ENCODE data around the gene MICALL1. TPM values are rescaled to one million over a fixed set of nuclear protein-coding genes. Genes with fewer than 3 reads are reported as not detected.
A peak's percentile ranks its signal among the peaks of the same experiment; 100 is the strongest.

MICALL1 gene
- total RNA-seq = 35.9 and 65.0 TPM in 2 replicates

DNA sequence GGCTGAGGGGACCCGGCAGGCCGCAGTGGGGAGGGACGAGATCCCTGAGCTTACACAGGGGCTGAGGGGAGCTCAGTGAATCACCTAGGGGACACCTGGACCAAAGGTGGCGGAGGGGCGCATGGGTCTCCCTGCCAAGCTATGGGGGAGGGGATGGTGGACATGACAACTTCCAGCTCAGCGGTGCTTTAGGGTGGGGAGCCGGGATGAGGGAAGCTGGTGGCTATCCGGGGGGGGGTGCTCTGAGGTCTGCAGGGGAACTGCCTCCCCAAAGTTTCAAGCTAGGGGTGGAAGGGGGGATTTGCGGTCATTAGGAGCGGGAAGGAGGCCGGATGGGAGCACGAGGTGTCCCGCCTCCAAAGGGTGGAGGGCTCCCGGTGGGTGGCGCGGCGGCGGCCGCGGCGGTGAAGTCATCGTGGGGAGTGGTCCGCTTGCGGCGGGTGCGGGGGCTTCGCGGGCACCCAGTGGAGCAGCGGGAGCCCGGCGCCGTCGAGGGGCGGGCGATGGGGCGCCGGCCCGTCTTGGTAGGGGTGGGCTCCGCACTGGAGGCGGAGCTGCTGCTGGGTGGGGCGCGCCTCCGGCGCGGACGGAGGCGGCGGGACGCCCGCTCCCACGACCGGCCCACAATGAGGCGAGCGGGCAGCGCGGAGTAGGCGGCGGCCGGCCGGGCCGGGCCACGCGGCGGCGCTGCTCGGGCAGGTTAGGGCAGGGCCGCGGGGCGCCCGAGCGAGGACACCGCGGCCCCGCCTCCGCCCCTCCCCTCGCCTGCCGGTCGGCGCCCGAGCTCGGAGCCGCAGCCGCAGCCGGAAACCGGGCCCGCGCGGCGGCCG is at the start of gene MICALL1:
TSS of gene MICALL1 (plus strand) at position 764 of the 830 bp plus-strand sequence. CDS start 126 bp downstream, outside the sequence.
- DNase-seq (ENCODE audit: low read depth) = peak; percentile 24

DNA sequence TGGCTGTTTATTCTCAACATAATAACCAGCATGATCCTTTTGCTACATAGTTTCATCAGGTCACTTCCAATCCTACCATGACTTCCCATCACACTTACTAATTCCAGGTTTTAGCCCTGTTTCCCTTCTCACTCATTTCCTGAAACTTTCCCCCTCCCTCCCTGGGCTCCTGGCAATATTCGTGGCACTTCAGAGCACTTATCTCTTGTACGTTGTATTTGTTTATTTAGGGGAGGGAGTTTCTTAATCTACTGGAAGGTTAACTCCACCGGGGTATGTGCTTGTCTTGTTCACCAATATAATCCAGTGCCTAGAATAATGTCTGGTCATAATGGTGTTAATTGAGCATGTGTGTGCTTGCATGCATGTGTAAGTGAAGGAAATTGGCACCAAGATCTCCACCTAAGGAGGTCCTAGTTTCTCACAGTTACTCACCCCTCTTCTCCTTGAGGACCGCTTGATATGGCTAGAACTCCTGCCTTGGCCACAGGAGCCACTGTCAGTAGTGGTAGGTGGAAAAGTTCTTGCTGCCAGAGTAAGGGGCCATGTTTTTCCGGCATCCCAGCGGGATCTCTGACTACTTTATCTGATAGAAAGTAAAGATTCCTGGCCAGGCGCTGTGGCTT is 45.2 kb upstream of the MICALL1 start:
- DNase-seq (ENCODE audit: low read depth) = no peak

DNA sequence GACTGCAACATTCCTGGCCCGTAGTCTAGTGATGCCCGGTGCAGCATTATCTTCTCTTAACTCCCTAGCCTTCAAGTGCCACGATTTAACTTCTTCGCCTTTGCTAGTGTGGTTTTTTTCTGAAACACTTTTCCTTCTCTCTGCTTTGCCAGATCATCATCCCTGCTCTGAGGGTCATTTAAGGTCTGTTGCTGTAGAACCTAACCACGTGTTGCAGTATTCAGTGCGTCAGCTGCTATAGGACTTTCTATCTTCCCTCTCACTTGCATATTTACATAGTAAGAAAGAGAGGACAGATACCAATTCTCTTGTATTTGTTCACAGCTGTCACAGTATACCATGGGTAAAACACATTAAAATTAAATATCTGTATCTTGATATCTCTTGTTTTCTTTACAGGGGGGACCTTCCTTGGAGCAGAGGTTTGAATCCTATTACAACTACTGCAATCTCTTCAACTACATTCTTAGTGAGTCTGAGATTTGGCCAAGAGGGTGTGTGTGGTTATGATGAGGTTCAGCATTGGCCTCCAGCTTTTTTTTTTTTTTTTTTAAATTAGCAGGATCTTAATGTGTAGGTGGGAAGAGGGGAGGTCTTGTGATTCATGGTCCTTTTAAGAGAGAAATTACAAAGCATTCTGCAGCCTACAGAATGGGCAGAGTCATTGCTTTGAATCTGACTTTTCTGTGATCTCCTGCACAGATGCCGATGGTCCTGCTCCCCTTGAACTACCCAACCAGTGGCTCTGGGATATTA is 43.3 kb upstream of the MICALL1 start:
- DNase-seq (ENCODE audit: low read depth) = no peak

- no peak for DNase-seq (ENCODE audit: low read depth)
Measured at GRCh38 chr22:37865510-37865909, 40.6 kb upstream of the MICALL1 start.

DNA sequence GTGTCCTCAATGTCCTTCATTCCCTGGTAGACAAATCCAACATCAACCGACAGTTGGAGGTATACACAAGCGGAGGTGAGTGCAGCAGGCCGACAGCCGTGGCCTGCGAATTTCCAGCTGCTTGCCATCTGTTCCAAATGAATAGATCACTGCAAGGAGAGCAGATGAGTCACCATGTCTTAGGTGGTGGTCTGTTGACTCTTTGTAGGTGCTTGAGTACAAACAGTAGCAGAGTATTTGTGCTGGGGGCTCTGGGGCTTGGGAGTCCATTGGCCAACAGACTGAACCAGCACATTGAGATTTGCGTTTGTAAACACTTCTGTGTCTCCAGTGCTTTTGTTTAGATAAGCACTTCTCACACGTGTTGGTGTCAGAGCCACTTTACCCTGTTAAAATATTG is 35.8 kb upstream of the MICALL1 start:
- no peak for DNase-seq (ENCODE audit: low read depth)

GRCh38 chr22:37880668-37881440 is 25.2 kb upstream of the MICALL1 start:
- no peak for DNase-seq (ENCODE audit: low read depth)

- DNase-seq (ENCODE audit: low read depth) = no peak
Measured at GRCh38 chr22:37884420-37884819, 21.7 kb upstream of the MICALL1 start.

DNA sequence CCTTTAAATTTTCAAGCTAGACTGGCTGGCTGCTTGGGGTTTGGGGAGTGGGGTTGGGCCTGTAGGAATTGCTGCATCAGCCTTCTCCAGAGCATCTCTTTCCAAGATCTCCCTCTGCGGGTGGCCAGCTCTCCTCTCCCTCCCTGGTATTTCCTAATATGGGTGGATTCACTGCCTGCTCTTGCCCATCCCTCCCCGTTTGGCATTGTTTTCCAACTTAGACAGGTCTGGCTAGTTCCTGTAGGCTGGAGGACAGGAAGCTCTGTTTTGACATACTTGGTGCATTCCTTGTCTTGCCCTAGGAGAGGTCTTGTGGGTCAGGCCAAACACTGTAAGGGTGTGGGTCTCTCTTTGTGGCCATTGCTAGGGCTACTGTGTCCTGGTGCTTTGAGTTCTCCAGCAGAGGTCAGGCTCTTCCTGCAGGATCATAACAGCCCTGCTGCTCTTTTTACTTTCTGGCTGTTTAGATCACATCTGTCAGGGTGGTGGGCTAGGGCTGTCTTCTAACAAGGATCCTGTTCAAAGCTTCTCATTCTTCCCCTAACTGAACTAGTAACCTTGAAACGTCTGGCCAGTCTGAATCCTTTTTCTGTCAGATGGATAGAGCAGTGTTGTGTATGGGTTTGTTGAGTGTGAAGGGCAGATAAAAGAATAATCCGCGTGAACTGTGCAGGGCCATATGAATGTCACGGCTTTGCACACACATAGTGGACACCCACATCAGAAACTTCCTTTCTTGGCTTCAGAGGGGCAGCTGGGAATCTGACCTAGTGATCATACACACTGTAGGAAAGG is 18.3 kb upstream of the MICALL1 start:
- DNase-seq (ENCODE audit: low read depth) = peak; percentile 59

GRCh38 chr22:37891926-37892325 is 14.2 kb upstream of the MICALL1 start:
- DNase-seq (ENCODE audit: low read depth) = no peak

GRCh38 chr22:37892566-37893335 is 13.3 kb upstream of the MICALL1 start:
- DNase-seq (ENCODE audit: low read depth) = no peak

DNA sequence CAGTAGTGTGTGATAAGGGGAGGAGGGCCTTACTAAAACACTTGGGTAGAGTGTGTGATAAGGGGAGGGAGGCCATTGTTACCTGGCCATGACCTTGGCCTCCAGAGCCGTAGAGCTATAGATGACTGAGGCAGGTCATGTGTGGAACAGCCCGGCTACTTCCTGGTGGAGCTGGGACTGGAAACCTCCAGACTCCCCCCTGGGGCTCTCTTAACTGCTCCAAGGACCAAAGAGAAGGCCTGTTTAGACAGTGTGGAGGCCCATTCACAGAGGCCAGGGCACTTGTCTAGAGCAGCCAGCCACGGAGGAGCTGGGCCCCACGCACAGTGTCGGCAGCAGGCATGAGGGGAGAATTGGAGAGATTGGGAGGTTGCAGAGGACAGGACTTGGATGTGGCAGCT is 12.5 kb upstream of the MICALL1 start:
- no peak for DNase-seq (ENCODE audit: low read depth)

DNA sequence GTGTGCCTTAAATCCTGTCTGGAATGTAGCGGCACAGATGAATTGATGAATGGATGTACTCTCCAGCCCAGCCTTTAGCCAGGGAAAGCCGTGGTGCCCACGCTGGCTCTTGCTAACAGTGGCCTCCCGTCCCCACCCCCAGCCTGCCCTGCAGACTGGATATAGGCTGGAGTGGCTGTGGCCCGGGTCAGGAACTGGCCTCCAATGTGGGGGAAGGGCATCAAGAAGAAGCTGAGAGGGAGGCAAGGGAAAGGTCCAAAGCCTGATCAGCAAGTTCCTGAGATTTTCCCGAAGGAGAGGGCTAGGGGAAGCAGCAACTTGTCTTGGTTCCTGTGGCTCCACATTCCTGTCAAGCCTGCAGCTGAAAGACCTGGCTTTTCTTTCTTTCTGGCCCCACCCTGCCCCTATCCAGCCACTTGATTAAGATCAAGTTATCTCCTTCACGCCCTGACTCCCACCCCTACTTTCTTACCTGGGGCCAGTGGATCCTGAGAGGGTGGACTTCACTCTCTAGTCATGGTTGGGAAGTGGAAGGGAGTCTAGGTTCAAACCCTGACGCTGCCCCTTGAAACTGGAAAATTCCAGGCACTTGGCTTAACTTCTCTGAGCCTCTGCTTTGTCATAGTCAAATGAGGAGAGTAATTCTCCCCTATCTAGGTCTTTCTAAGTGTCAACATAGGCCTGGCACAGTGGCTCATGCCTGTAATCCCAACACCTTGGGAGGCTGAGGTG is 11.0 kb upstream of the MICALL1 start:
- no peak for DNase-seq (ENCODE audit: low read depth)

GRCh38 chr22:37896181-37896592 is 9.9 kb upstream of the MICALL1 start:
- peak; percentile 49 for DNase-seq (ENCODE audit: low read depth)

GRCh38 chr22:37896939-37897338 is 9.2 kb upstream of the MICALL1 start:
- DNase-seq (ENCODE audit: low read depth) = no peak

DNA sequence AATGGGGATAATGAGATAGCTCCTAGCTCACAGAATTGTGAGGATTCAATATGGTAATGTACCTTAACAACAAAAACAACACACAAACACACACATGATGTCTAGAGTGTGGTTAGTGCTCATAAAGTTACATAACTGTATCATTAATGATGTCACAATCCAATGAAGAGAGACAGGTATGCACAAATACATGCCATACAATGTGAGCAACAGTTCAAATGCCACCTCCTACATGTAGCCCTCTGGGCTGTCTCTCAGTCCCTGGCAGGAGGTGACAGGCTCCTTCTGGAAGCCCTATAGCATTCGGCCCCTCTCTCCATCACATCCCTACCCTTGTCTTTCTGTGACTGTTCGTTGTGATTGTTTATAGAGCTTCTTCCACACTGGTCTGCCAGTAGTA is 8.3 kb upstream of the MICALL1 start:
- no peak for DNase-seq (ENCODE audit: low read depth)

DNA sequence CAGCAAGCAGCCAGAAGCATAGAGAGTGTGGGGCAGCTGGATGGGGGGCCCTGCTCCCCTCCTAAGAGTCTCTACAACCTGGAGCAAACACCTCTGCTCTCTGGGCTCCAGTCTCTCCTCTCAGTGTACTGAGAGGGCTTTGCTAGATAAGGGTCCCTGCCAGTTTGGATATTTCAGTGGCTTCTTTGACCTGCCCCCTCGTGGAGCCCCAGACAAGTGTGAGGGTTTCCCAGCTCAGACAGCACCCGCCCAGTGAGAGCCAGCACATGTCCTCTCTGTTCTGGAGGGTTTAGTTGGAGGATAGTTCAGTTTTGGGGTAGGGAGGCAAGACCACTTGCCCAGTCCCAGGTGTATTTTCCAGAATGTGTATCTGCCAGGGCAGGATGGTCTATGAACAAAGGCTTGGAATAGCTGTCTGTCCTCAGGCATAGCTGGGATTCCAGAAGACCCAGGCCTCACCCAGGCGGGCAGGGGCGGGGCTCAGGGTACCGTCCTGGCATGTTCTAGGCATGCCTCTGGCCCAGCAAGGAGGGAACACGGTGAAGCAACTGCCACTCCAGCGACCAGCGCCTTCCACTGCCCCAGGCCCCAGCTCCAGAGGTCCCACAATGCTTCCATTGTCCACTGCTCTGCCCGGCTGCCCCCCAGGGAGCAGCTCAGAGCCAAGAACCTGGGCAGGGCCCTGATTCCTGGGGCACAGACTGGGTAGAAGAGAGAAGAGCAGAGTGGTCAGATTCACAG is 7.5 kb upstream of the MICALL1 start:
- peak; percentile 66 for DNase-seq (ENCODE audit: low read depth)

DNA sequence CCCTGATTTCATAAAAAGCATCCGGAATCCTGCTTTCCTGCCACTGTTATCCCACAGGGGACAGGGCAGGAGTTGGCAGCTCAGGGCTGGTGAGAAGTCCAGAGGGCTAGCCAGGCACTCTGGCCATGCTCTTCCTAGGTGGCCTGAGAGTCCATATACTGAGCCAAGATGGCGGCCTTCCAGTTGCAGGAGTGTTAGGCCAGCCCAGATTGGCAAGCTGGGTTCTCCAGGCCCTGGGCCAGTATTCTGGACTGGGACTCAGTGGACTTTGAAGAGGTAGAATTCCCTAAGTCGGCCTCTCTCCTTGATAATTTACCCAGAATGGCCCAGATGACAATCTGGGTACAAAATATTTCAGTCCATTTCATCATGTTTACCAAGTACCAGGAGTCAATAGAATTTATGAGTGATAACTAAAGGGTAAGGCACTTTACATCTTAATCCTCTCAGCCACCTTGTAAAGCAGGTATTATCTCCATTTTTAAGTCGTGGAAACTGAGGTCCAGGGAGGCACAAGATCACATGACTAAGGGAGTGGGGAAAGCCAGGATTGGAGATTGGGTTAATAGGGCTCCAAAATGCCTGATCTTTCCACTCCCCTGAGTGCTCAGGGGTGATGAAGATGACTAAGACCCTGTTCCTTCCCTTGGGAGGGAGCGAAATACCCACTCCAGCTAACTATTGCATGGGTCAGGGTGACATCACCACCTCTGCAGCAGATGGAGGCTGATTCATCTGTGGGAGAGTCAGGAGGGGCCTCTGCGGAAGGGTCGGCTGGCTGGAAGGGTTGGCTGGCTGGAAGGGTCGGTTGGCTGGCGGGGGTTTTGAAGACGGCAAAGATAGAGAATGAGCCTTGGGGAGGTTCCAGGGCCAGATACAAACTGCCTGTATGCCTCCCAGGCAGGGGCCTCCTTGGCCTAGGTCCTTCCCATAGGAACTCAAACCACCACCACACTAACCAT is 1.2 kb upstream of the MICALL1 start:
- DNase-seq (ENCODE audit: low read depth) = peak; percentile 95

Data from renal cortical epithelial cell (primary cell).